Nephron progenitor cell (in vitro differentiated cells): Measurements from ENCODE around the gene TNRC6B.
"Not testable (repeated sequence)": the region's sequence is repeated elsewhere in the genome, so short reads cannot be mapped to it uniquely, and the experiment has no call there.

Experiments used
- DNase-seq: peaks from one replicate; pipeline ENCODE4 v3.0.0; 2021
- H3K27ac Mint-ChIP-seq: 2 replicates; pipeline ENCODE4 v1.8.0; 2021; ENCODE audit warnings: mild to moderate bottlenecking, moderate library complexity, mixed read lengths
- H3K27me3 Mint-ChIP-seq: 2 replicates; pipeline ENCODE4 v1.8.0; 2021; ENCODE audit warnings: mild to moderate bottlenecking, low read depth, mixed read lengths; ENCODE audit not compliant: poor library complexity
- H3K36me3 Mint-ChIP-seq: 2 replicates; pipeline ENCODE4 v1.8.0; 2021; ENCODE audit warnings: low read depth, mixed read lengths
- H3K4me1 Mint-ChIP-seq: 2 replicates; pipeline ENCODE4 v1.8.0; 2021; ENCODE audit warnings: mixed read lengths
- H3K4me3 Mint-ChIP-seq: 2 replicates; pipeline ENCODE4 v1.8.0; 2021; ENCODE audit warnings: mild to moderate bottlenecking, moderate library complexity, mixed read lengths
- H3K9me3 Mint-ChIP-seq: 2 replicates; pipeline ENCODE4 v1.8.0; 2021; ENCODE audit warnings: mild to moderate bottlenecking, moderate library complexity, mixed read lengths
- CTCF ChIP-seq: fragments of 200-600 bp; sonication (generic); IDR thresholded peaks from 2 replicates; pipeline ENCODE4 v1.5.0; 2021; ENCODE audit warnings: antibody characterized with exemption

TNRC6B gene

GRCh38 chr22:40181323-40181722, 3.6 kb downstream of the TNRC6B start:
- H3K36me3 Mint-ChIP-seq = peaks cover 27% of the 10 kb centered on the region
- no peak for DNase-seq
- no peak overlapping the region for H3K4me3 Mint-ChIP-seq
- H3K27ac Mint-ChIP-seq = no peak overlapping the region
- no peak for TF ChIP-seq CTCF
- H3K4me1 Mint-ChIP-seq = peaks cover 60% of the 10 kb centered on the region
- peaks cover 15% of the 10 kb centered on the region for H3K9me3 Mint-ChIP-seq
- H3K27me3 Mint-ChIP-seq = no peaks in the 10 kb centered on the region

GRCh38 chr22:40182231-40182835, 4.6 kb downstream of the TNRC6B start:
- peaks cover 27% of the 10 kb centered on the region for H3K36me3 Mint-ChIP-seq
- H3K27ac Mint-ChIP-seq = no peak overlapping the region
- peaks cover 52% of the 10 kb centered on the region for H3K4me1 Mint-ChIP-seq
- no peak for TF ChIP-seq CTCF
- H3K9me3 Mint-ChIP-seq = peaks cover 15% of the 10 kb centered on the region
- no peak for DNase-seq
- no peaks in the 10 kb centered on the region for H3K27me3 Mint-ChIP-seq
- H3K4me3 Mint-ChIP-seq = peak overlapping the region; percentile 13

- peaks cover 57% of the 10 kb centered on the region for H3K4me1 Mint-ChIP-seq
- peak overlapping the region; percentile 76 for H3K27ac Mint-ChIP-seq
- peaks cover 27% of the 10 kb centered on the region for H3K36me3 Mint-ChIP-seq
- no peak for TF ChIP-seq CTCF
- peak overlapping the region; percentile 13 for H3K4me3 Mint-ChIP-seq
- no peaks in the 10 kb centered on the region for H3K27me3 Mint-ChIP-seq
- DNase-seq = no peak
- H3K9me3 Mint-ChIP-seq = peaks cover 15% of the 10 kb centered on the region
Observed at GRCh38 chr22:40183029-40183581, 5.4 kb downstream of the TNRC6B start.

- H3K4me1 Mint-ChIP-seq = peaks cover 62% of the 10 kb centered on the region
- H3K27me3 Mint-ChIP-seq, DNase-seq, H3K4me3 Mint-ChIP-seq: not testable (repeated sequence)
- H3K27ac Mint-ChIP-seq = peak overlapping the region; percentile 76
- peaks cover 27% of the 10 kb centered on the region for H3K36me3 Mint-ChIP-seq
- peaks cover 15% of the 10 kb centered on the region for H3K9me3 Mint-ChIP-seq
Observed at GRCh38 chr22:40183603-40184002, 5.9 kb downstream of the TNRC6B start.

GRCh38 chr22:40187389-40187788, 9.7 kb downstream of the TNRC6B start:
- Mint-ChIP-seq H3K36me3 (peaks cover 37% of the 10 kb centered on the region), H3K27me3 (no peaks in the 10 kb centered on the region), H3K4me3 (no peak overlapping the region), H3K4me1 (peaks cover 66% of the 10 kb centered on the region), H3K27ac (peak overlapping the region; percentile 53), H3K9me3 (peaks cover 15% of the 10 kb centered on the region)
- no peak for TF ChIP-seq CTCF
- DNase-seq = no peak

- DNase-seq = no peak
- Mint-ChIP-seq H3K27me3 (no peaks in the 10 kb centered on the region), H3K27ac (no peak overlapping the region), H3K4me1 (peaks cover 80% of the 10 kb centered on the region), H3K9me3 (peaks cover 8% of the 10 kb centered on the region), H3K36me3 (peaks cover 22% of the 10 kb centered on the region), H3K4me3 (no peak overlapping the region)
- no peak for TF ChIP-seq CTCF
Observed at GRCh38 chr22:40189997-40190396, 12.3 kb downstream of the TNRC6B start.
